HL-60 (cell line): ENCODE data around the gene KIAA1755.

Experiments
- DNase-seq, 2 experiments: peaks; one replicate each; pipeline ENCODE4 v3.0.0-alpha.2; 2010 to 2020; ENCODE audit warnings: low read depth in 1 of 2, low spot score in 1 of 2
- H3K27ac ChIP-seq: fragments of 250-450 bp; sonication (Bioruptor Pico); replicated peaks from 2 replicates; pipeline ENCODE4 v1.5.1; 2020; ENCODE audit warnings: mild to moderate bottlenecking, moderate library complexity
- H3K27me3 ChIP-seq: fragments of 250-450 bp; sonication (Bioruptor Pico); 2 replicates; pipeline ENCODE4 v1.5.1; 2021; ENCODE audit warnings: mild to moderate bottlenecking, moderate library complexity; ENCODE audit not compliant: insufficient read depth, poor library complexity, severe bottlenecking
- H3K4me3 ChIP-seq: replicated peaks from 2 replicates; pipeline ENCODE4 v1.5.1; 2011; ENCODE audit warnings: mild to moderate bottlenecking, control low read depth, low read length; ENCODE audit not compliant: insufficient read depth
- CTCF ChIP-seq: IDR thresholded peaks from one replicate; pipeline ENCODE4 v1.5.1; 2011; ENCODE audit warnings: low read length, control low read depth, inconsistent platforms; ENCODE audit not compliant: insufficient read depth
- GABPA ChIP-seq: IDR thresholded peaks from 2 replicates; pipeline ENCODE4 v1.6.1; 2012; ENCODE audit warnings: low read depth
- POLR2AphosphoS5 ChIP-seq: IDR thresholded peaks from 2 replicates; pipeline ENCODE4 v1.6.1; 2012; ENCODE audit warnings: low read depth
- REST ChIP-seq: IDR thresholded peaks from 2 replicates; pipeline ENCODE4 v1.6.1; 2012; ENCODE audit warnings: low read depth; ENCODE audit not compliant: insufficient replicate concordance
- SPI1 ChIP-seq: IDR thresholded peaks from 2 replicates; pipeline ENCODE4 v1.6.1; 2012; ENCODE audit warnings: low read depth, mild to moderate bottlenecking, borderline replicate concordance

The KIAA1755 gene

DNA sequence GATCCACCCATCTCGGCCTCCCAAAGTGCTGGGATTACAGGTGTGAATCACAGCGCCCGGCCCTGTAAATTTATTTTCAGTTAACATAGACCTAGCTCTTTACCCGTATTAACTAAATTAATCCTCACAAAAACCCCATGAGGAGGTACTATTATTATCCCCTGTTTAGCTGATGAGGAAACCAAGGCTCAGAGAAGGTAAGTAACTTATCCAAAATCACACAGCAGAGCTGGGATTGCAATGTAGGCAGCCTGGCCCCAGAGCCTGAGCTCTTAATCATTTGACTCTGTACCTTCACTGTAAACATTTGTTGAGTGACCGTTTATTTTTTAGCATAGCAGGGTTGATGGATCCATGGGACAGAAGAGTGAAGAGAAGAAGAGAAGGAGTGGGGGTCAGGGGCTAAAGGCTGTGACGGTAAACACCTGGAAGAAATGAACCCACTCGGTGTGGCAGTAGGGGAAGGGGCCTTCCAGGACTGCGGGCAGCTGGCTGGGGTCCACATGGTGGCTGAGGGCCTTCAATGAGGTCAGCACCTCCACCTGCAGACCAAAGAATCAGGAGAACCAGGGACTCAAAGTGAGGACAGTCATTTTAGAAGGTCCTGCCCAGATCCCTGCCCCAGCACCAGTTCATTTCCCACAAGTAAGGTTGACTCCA, 35.2 kb downstream of the KIAA1755 start:
- H3K27ac ChIP-seq: no peak overlapping the region

DNA sequence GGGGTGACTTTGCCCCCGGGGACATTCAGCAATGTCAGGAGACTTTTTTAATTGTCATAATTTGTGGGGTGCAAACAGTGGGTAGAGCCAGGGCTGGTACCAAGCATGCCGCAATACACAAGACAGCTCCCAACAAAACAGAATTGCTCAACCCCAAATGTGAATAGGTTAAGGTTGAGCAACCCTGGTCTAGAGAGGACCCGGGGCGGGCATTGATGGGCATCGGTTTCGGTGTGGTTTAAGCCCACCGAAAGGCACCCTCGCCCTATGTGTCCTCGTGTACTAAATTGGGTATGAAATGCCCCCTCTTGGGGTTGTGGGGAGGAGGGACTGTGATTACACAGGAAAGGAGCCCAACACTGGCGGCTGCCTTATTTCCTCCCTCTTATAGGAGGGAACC, 36.0 kb downstream of the KIAA1755 start:
- Histone ChIP-seq H3K27me3 (no peaks in the 10 kb centered on the region), H3K4me3 (no peak overlapping the region), H3K27ac (no peak overlapping the region)
- TF ChIP-seq GABPA (no peak), CTCF (no peak), SPI1 (no peak), POLR2AphosphoS5 (no peak), REST (no peak)
- DNase-seq: peak; percentile 43 to 54

More for the DNA sequence above, 35.2 kb downstream of the KIAA1755 start:
- DNase-seq: no peak
- Histone ChIP-seq H3K4me3 (no peak overlapping the region), H3K27me3 (no peaks in the 10 kb centered on the region)
- TF ChIP-seq CTCF (no peak), GABPA (no peak), REST (no peak), POLR2AphosphoS5 (no peak), SPI1 (no peak)

- no peak for DNase-seq
- Histone ChIP-seq H3K27me3 (no peaks in the 10 kb centered on the region), H3K27ac (no peak overlapping the region), H3K4me3 (no peak overlapping the region)
- TF ChIP-seq CTCF (no peak), SPI1 (no peak), GABPA (no peak), POLR2AphosphoS5 (no peak), REST (no peak)
These were observed 36.8 kb downstream of the KIAA1755 start for GRCh38 chr20:38223743-38224100.
